Measurements from ENCODE around the gene NOTUM.
"Not testable (repeated sequence)": the region's sequence is repeated elsewhere in the genome, so short reads cannot be mapped to it uniquely, and the experiment has no call there.

NOTUM gene

DNA sequence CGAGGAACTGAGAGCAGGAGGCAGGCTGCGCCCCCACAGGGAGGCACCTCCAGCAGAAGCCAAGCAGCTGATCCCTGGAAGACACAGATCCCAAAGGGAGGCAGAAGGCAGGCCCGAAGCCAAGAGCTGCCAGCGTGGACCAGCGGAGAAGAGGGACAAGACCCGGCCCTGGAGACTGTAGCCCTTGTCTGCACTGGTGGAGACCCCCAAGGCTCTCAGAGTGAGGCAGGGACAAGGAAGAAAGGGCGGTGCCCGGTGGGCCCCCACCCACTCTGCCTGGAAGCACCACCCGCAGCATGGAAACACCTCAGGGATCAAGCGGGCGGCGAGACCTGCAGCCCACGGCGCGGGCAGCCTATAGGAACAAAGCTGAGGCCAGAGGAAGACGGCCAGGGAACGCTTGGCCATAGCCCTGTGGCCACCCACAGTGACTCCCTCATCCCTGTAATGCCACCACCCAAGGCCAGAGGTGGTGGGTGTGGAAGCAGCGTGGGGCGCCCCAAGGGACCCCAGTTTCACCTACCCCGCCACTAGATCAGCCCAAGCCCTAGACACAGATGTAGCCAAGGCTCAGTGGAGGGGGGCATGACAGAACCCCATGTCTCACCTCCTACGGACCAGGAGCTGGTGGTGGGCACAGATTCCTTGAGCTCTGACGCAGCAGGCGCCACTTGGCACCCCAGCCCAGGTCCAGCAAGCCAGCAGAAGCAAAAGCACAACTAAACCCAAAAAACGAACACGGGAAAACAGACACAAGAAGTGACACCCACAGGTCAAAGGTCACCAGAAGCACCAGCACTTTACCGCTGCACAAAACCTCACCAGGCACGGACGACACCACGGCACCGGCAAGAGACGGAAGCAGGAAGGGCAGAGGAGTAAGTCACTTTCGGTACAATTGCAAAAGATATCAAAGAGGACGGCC, 40.1 kb downstream of the NOTUM start:
- DNase-seq: no peak
- no peaks in the 10 kb centered on the region for H3K9me3 Mint-ChIP-seq
- peak overlapping the region in 1 of 2 donors; percentile 27 for H3K4me3 Mint-ChIP-seq
- H3K36me3 Mint-ChIP-seq (ENCODE audit: insufficient read depth): peaks cover 33% of the 10 kb centered on the region
- H3K27me3 Mint-ChIP-seq: no peaks in the 10 kb centered on the region
- ATAC-seq (replicated peaks): no peak
- no peak overlapping the region for H3K27ac Mint-ChIP-seq
- H3K4me1 Mint-ChIP-seq (ENCODE audit: low read depth in 2 of 2): peaks cover 13 to 17% of the 10 kb centered on the region in 2 donors

DNA sequence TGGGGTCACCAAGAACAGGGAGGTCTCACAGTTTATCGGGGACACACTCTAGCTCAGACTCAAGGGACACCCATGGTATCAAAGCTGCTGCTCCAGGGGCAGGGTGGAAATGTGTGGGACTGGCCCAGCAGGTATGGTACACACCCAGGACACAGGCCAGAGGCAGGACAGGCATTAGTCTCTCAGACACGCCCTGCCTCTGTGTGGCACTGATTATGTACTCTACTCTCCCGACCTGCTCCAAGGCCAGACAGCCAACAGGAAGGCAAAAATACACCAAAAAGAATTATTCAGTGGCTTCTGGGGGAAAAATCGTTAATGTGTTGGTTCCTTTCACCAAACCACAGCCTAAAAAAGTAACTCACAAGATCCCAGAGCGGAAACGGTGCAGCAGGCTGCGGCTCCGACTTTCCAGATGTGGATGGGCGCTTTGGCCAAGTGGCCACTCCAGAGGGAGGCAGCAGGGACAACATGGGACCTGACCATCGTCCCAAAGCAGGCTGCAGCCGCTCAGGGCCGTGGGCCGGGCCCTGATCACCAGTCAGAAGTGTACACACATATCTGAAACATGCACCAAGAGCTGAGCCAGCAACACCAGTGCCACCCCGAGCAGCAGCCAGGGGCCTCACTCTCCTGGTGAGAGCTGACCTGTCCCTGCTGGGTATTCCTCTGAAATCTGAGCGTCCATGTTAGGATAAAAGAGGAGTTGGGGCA, 42.0 kb downstream of the NOTUM start:
- DNase-seq (no peak), ATAC-seq (replicated peaks) (no peak)
- H3K4me1 Mint-ChIP-seq (ENCODE audit: low read depth in 2 of 2): peaks cover 16 to 20% of the 10 kb centered on the region in 2 donors
- H3K36me3 Mint-ChIP-seq (ENCODE audit: insufficient read depth): peaks cover 44% of the 10 kb centered on the region
- peak overlapping the region in 1 of 2 donors; percentile 85 for H3K4me3 Mint-ChIP-seq
- H3K9me3 Mint-ChIP-seq: no peaks in the 10 kb centered on the region
- no peaks in the 10 kb centered on the region for H3K27me3 Mint-ChIP-seq
- H3K27ac Mint-ChIP-seq: peak overlapping the region in 1 of 2 donors; percentile 38

DNA sequence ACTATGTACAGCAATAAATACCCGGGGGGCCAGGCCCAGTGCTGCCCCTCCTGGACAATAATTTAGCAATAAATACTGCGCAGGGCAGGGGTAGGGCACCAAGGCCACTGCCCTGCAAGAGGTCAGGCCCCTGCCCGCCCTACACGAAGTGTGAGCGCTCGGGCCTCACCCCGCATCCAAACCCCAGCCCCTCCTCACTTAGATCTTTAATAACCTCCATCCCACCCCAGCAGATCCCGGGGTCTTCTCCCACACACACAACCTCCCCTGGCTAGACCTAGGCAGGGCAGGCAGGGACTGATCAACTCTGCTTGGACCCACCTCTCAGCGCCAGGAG, 42.7 kb downstream of the NOTUM start:
- not testable (repeated sequence) for H3K9me3 Mint-ChIP-seq, DNase-seq, H3K27me3 Mint-ChIP-seq
- H3K27ac Mint-ChIP-seq: peak overlapping the region; percentile 86 to 90
- ATAC-seq (replicated peaks): peak; percentile 21
- H3K36me3 Mint-ChIP-seq (ENCODE audit: insufficient read depth): peaks cover 49% of the 10 kb centered on the region
- peak overlapping the region; percentile 85 to 90 for H3K4me3 Mint-ChIP-seq
- peaks cover 16 to 20% of the 10 kb centered on the region in 2 donors for H3K4me1 Mint-ChIP-seq (ENCODE audit: low read depth in 2 of 2)

DNA sequence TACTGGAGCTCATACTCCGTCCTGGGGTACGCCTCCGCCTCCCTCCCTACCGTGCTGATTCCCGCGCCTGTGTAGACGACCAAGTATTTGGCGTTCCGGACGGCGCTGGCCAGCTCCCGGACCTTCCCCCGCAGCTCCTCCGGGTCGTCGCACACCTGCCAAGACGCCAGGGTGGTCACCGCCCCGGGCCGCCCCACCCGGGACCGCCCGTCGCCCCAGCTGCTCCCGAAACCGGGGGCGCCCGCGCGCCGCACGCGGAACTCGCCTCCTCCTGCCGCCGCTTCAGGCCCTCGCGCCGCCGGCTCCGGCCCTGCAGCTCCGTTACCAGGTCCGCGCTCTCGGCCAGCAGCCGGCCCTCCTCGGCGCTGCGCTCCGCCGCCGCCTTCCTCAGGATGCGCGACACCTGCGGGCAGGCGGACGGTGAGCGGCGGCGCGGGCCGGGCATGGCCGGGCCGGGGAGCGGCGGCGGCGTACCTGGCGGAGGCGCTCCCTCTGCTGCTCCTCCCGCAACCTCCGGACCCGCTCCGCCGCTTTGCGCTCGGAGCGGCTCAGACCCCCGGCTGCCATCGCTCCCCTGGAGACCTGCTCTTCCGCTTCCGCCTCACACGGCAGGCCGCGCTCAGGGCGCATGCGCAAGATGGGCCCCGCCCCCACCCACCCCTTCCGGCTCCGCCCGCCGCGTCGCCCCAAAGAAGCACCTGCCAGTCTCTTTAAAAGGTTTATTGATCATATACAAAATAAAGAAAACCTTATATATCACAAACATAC, 43.2 kb downstream of the NOTUM start, which contains the start of gene SIRT7:
Gene SIRT7 (minus strand): TSS at position 612 of the 768 bp plus-strand sequence. CDS start 45 bp downstream, at position 567.
- H3K27ac Mint-ChIP-seq: peak within 1 kb of the TSS; percentile 86 to 90
- ATAC-seq (replicated peaks): peak; percentile 91
- peaks cover 54% of the 10 kb centered on the region for H3K36me3 Mint-ChIP-seq (ENCODE audit: insufficient read depth)

DNA sequence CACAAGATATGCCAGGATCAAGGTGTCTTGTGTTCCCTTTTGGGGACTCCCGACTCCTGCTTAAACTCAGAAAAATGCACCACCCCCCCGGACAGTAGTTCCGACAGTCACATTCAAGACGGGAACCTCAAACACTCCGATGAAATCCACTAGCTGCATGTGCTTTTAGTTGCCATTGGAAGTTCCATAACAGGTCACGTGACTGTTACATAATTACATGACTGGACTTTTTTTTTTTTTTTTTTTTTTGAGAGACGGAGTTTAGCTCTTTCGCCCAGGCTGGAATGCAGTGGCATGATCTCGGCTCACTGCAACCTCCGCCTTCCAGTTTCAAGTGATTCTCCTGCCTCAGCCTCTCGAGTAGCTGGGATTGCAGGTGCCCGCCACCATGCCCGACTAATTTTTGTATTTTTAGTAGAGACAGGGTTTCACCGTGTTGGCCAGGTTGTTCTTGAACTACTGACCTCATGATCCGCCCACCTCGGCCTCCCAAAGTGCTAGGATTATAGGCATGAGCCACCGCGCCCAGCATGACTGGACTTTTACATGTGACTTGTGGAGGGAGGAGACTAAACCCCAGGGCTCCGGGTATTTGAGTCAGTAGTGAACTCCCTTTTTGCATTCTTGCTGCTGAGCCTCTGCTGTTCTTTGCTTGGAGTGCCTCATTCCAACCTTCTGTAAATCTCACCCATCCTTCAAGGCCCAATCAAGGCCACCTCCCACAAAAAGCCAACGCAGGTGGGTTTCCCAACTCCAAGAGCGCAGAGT, 44.6 kb downstream of the NOTUM start:
- H3K36me3 Mint-ChIP-seq (ENCODE audit: insufficient read depth): peaks cover 63% of the 10 kb centered on the region
- DNase-seq (no peak), ATAC-seq (replicated peaks) (no peak)
- H3K27me3 Mint-ChIP-seq: no peaks in the 10 kb centered on the region
- no peaks in the 10 kb centered on the region for H3K9me3 Mint-ChIP-seq
- H3K27ac Mint-ChIP-seq: peak overlapping the region in 1 of 2 donors; percentile 86
- peaks cover 23 to 24% of the 10 kb centered on the region in 2 donors for H3K4me1 Mint-ChIP-seq (ENCODE audit: low read depth in 2 of 2)
- peak overlapping the region; percentile 85 to 90 for H3K4me3 Mint-ChIP-seq

More for the DNA sequence above, 43.2 kb downstream of the NOTUM start, which contains the start of gene SIRT7:
- no peaks in the 10 kb centered on the region for H3K27me3 Mint-ChIP-seq
- peak within 1 kb of the TSS; percentile 85 to 90 for H3K4me3 Mint-ChIP-seq
- H3K9me3 Mint-ChIP-seq: no peaks in the 10 kb centered on the region
- peaks cover 19 to 20% of the 10 kb centered on the region in 2 donors for H3K4me1 Mint-ChIP-seq (ENCODE audit: low read depth in 2 of 2)
- DNase-seq: peak; percentile 65 to 71 (median 69)

DNA sequence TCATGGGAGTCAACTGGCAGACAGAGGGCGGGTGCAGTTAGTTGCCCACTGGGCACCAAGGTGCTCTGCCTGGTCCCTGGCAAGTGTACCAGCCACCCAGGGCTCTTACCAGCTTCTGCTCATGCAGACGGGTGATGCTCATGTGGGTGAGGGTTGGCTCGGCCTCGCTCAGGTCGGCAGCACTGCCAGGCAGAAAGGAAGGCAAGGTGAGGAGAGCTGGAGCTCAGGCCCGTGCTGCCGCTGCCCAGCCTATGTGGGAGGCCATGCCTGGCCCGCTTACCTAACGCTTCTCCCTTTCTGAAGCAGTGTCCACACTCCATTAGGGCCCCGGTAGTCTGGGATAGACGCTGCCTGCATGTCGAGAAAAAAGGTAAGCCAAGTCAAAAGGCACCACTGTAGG, 45.7 kb downstream of the NOTUM start:
- Mint-ChIP-seq H3K36me3 (ENCODE audit: insufficient read depth) (peaks cover 54% of the 10 kb centered on the region), H3K27ac (no peak overlapping the region), H3K27me3 (no peaks in the 10 kb centered on the region), H3K4me3 (peak overlapping the region in 1 of 2 donors; percentile 29), H3K4me1 (ENCODE audit: low read depth in 2 of 2) (peaks cover 23 to 24% of the 10 kb centered on the region in 2 donors), H3K9me3 (no peaks in the 10 kb centered on the region)
- ATAC-seq (replicated peaks) (no peak), DNase-seq (no peak)

DNA sequence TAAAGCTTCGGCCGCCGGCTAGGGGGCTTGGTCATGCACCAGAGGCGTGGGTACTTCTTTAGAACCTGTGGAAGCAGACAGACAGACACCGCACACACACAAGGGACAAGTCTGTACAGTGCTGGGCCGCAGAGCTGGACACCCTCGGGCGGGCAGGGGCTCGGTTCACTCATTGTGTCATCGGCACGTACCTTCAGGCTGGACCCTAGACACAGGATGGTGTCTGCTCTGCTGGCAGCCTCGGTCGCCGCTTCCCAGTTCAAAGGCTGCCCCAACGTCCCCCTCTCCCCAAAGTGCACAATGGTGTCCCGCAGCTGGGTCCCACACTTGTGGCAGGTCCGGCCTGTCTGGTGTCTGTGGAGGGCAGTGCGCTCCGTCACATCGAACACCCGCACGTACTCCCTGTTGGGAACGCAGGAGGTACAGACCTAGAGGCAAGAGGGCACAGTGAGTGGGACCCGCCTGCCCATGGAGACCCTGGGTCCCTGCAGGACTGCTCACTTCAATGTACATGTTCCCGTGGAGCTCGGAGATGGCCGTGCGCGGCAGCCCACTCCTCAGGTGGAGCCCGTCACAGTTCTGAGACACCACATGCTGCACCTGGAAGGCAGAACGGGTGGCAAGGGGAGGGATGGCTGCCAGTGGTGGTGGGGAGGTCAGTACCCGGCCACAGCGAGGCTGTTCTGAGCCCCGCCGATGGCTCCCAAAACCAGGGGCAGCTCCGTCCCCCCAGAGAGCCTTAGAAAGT, 46.7 kb downstream of the NOTUM start:
- Mint-ChIP-seq H3K4me3 (no peak overlapping the region), H3K36me3 (ENCODE audit: insufficient read depth) (peaks cover 49% of the 10 kb centered on the region), H3K4me1 (ENCODE audit: low read depth in 2 of 2) (peaks cover 27% of the 10 kb centered on the region in 2 donors), H3K9me3 (no peaks in the 10 kb centered on the region), H3K27ac (no peak overlapping the region), H3K27me3 (no peaks in the 10 kb centered on the region)
- DNase-seq (no peak), ATAC-seq (replicated peaks) (no peak)

DNA sequence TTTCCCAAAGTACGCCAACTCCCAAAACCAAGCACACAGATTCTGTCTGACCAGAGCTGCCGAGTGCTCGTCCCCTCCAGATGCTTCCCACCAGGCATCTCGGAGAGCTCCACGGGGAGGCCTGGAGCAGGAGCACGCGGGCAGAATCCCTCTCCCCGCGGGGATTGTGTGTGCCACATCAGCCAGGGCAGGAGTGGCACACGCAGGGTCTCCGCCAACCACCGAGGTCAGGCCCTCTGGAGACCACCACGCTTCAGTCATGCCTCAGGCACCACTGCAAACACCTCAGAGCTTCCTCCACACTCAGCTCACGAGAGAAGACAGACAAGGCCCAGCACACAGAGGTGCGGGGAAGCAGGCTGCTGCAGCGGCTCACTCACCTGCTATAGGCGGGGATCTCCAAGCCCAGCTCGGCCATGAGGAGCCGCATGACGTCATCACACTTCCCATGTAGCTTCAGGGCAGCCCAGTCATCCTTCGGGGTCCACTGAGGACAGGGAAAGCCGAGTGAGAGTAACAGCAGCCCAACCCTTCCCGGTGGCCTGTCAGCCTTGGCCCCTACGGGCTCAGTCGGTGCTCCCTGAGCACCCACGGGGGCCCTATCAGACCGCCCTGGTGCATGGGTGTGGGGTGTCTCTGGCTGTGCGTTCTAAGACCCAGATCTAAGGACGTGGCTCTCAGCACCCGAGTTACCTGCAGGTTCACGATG, 47.4 kb downstream of the NOTUM start:
- peaks cover 49% of the 10 kb centered on the region for H3K36me3 Mint-ChIP-seq (ENCODE audit: insufficient read depth)
- peaks cover 24 to 27% of the 10 kb centered on the region in 2 donors for H3K4me1 Mint-ChIP-seq (ENCODE audit: low read depth in 2 of 2)
- DNase-seq (no peak), ATAC-seq (replicated peaks) (no peak)
- no peak overlapping the region for H3K4me3 Mint-ChIP-seq
- no peaks in the 10 kb centered on the region for H3K9me3 Mint-ChIP-seq
- no peak overlapping the region for H3K27ac Mint-ChIP-seq
- no peaks in the 10 kb centered on the region for H3K27me3 Mint-ChIP-seq

DNA sequence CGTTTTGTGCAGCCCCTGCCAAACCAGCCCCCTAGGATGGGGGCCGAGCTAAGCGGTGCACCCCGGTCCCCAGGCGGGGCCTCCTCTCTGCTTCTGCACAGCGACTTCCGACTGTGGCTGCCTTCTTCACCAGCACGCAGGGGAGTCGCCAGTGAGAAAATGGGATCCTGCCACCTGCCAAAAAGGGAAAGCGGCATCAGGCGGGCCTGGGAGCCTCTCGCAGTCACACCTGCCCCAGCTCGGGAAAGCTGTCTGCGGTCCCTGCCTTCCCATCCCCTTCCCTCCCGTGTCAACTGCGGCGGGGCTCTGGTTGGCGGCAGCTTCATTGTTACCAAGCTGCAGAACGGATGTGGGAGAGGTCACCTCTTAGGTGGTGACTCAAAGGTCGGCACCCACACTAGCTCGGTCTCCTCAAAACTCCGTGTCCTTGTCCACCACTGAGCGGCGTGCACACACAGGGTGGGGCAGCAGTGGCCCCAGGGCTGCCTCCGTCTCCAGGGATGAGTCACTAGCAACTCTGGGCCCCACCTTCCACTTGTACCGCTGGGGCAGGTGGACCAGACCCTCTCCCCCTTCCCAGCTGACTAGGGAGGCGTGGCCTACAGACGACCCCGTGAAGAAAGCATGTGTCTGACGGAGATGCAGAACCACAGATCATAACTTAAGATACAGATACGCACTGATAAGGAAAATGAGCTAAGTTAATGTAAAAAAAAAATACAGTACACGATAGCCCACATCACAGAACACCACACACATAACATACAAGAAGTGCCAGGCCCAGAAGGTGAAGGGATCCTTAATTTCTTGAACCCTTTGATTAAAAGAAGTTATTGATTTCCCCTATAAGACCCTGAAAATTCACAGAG, 48.3 kb downstream of the NOTUM start:
- Mint-ChIP-seq H3K36me3 (ENCODE audit: insufficient read depth) (peaks cover 45% of the 10 kb centered on the region), H3K4me3 (peak overlapping the region in 1 of 2 donors; percentile 75), H3K4me1 (ENCODE audit: low read depth in 2 of 2) (peaks cover 19 to 22% of the 10 kb centered on the region in 2 donors), H3K27ac (peak overlapping the region in 1 of 2 donors; percentile 84), H3K9me3 (no peaks in the 10 kb centered on the region), H3K27me3 (no peaks in the 10 kb centered on the region)
- DNase-seq: no peak
- ATAC-seq (replicated peaks): no peak

DNA sequence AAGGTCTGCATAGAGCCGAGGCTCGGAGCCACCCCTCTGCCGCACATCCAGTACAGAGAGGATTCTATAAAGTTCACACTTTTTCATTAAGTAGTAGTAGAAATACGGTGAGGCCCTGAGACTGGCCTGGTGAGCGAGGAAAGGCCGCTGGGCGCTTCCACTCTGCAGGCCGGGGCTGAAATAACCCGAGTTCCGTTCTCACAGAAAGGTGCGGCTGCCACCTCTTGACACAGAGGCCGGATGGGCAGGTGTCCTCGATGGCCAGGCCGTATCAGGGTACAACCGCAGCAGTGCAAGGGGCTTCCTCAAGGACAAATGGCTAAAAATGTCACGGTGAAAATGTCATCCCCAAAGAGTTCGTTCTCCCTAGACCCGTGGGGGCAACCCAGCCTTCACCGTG, 49.0 kb downstream of the NOTUM start:
- Mint-ChIP-seq H3K4me1 (ENCODE audit: low read depth in 2 of 2) (peaks cover 14 to 18% of the 10 kb centered on the region in 2 donors), H3K9me3 (no peaks in the 10 kb centered on the region), H3K36me3 (ENCODE audit: insufficient read depth) (peaks cover 45% of the 10 kb centered on the region), H3K27ac (peak overlapping the region in 1 of 2 donors; percentile 84), H3K27me3 (no peaks in the 10 kb centered on the region), H3K4me3 (peak overlapping the region; percentile 75 to 76)
- DNase-seq (no peak), ATAC-seq (replicated peaks) (no peak)
